GM12878 (cell line): ENCODE results near the gene PLEKHN1. TPM values are rescaled to one million over a fixed set of nuclear protein-coding genes. Genes with fewer than 3 reads are reported as not detected.

Experiments
- ATAC-seq: fragments of 200-7000 bp; cut with Tn5 transposase; 3 replicates; pipeline ENCODE4 v1.9.1; 2020; ENCODE audit warnings: mild to moderate bottlenecking, moderate library complexity
- BruUV-seq: library from RNA; stranded (reverse); fragments of 400-500 nt; replicated peaks from 2 replicates; lab custom pipeline; 2021; lab: Mats Ljungman, UMichigan
- CTCF ChIA-PET: fragments of 300-600 bp; sonication (Branson Sonifier 250); formaldehyde crosslinking; extraction: SDS; loops from one replicate; lab custom pipeline; 2021; ENCODE audit warnings: inconsistent platforms; lab: Yijun Ruan, JAX
- POLR2A ChIA-PET: fragments of 350-600 bp; formaldehyde crosslinking; extraction: SDS; loops from one replicate; lab custom pipeline; 2021; ENCODE audit warnings: inconsistent platforms; lab: Charles Lee
- RAD21 ChIA-PET: fragments of 300-600 bp; sonication (Branson Sonifier 250); formaldehyde crosslinking; loops from one replicate; lab custom pipeline; 2023; ENCODE audit warnings: antibody characterized with exemption; ENCODE audit not compliant: unreplicated experiment; lab: Charles Lee
- SMC1A ChIA-PET: fragments of 300-600 bp; sonication (Branson Sonifier 250); formaldehyde crosslinking; loops from one replicate; lab custom pipeline; 2023; ENCODE audit not compliant: unreplicated experiment, uncharacterized antibody; lab: Charles Lee
- DNase-seq: peaks from one replicate; pipeline ENCODE4 v3.0.0-alpha.2; 2011; ENCODE audit warnings: low read depth, low spot score
- FAIRE-seq: peaks from 3 replicates; lab custom pipeline; 2011; peaks lifted over from hg19 to GRCh38; lab: Jason Lieb, UNC
- H2AFZ ChIP-seq: 2 replicates; pipeline ENCODE4 v1.6.0; 2011; ENCODE audit warnings: low read depth, low read length, control low read depth; ENCODE audit not compliant: control insufficient read depth
- H3K27ac ChIP-seq: 2 replicates; pipeline ENCODE4 v1.5.1; 2011; ENCODE audit warnings: control low read depth; ENCODE audit not compliant: control insufficient read depth, insufficient read depth
- H3K27me3 ChIP-seq, 2 experiments: replicated peaks in 1 of 2; 2 replicates each; pipeline versions ENCODE4 v1.6.0 to v1.6.1; 2011; ENCODE audit warnings: low read length in 1 of 2; ENCODE audit not compliant: control insufficient read depth in 2 of 2, insufficient read depth in 2 of 2
- H3K36me3 ChIP-seq, 2 experiments: 2 replicates each; pipeline ENCODE4 v1.5.1; 2011; ENCODE audit warnings: low read length in 1 of 2; ENCODE audit not compliant: control insufficient read depth in 2 of 2, insufficient read depth in 2 of 2
- H3K4me1 ChIP-seq: 2 replicates; pipeline ENCODE4 v1.6.1; 2011; ENCODE audit warnings: mild to moderate bottlenecking, low read length, moderate library complexity, mixed read lengths; ENCODE audit not compliant: control insufficient read depth, insufficient read depth
- H3K4me2 ChIP-seq: 2 replicates; pipeline ENCODE4 v1.6.0; 2011; ENCODE audit warnings: control low read depth; ENCODE audit not compliant: control insufficient read depth, insufficient read depth
- H3K4me3 ChIP-seq: fragments of 200-600 bp; sonication (generic); 2 replicates; pipeline ENCODE4 v1.5.1; 2016
- H3K79me2 ChIP-seq: 2 replicates; pipeline ENCODE4 v1.6.0; 2011; ENCODE audit warnings: low read length; ENCODE audit not compliant: control insufficient read depth, insufficient read depth
- H3K9ac ChIP-seq: 2 replicates; pipeline ENCODE4 v1.8.0; 2011; ENCODE audit warnings: low read length, control low read depth, mixed read lengths; ENCODE audit not compliant: control insufficient read depth, insufficient read depth
- H3K9me3 ChIP-seq: replicated peaks from 3 replicates; pipeline ENCODE4 v1.5.1; 2011; ENCODE audit warnings: mild to moderate bottlenecking, low read length; ENCODE audit not compliant: control insufficient read depth, insufficient read depth
- H4K20me1 ChIP-seq: 2 replicates; pipeline ENCODE4 v1.6.0; 2011; ENCODE audit not compliant: control insufficient read depth, insufficient read depth
- BHLHE40 ChIP-seq, 2 experiments: fragments of 450-650 bp in 1 of 2; IDR thresholded peaks; 2 replicates each; pipeline ENCODE4 v1.6.1; 2011 to 2017; ENCODE audit warnings: low read depth in 2 of 2, borderline replicate concordance in 1 of 2, improper control_type of control experiment in 1 of 2, low read length in 1 of 2, mild to moderate bottlenecking in 1 of 2
- CBFB ChIP-seq: IDR thresholded peaks from 2 replicates; pipeline ENCODE4 v1.6.1; 2016; ENCODE audit warnings: antibody characterized with exemption, low read depth
- CHD1 ChIP-seq: IDR thresholded peaks from 2 replicates; pipeline ENCODE4 v1.6.1; 2012; ENCODE audit warnings: low read depth, low read length, improper control_type of control experiment
- IKZF1 ChIP-seq: fragments of 450-650 bp; conservative IDR thresholded peaks from 2 replicates; pipeline ENCODE4 v1.6.1; 2017; ENCODE audit warnings: antibody characterized with exemption, mild to moderate bottlenecking
- JUNB ChIP-seq: IDR thresholded peaks from 2 replicates; pipeline ENCODE4 v1.6.1; 2016; ENCODE audit warnings: antibody characterized with exemption, mild to moderate bottlenecking
- NBN ChIP-seq: fragments of 450-650 bp; IDR thresholded peaks from 2 replicates; pipeline ENCODE4 v1.6.1; 2016
- NFYB ChIP-seq: IDR thresholded peaks from 2 replicates; pipeline ENCODE4 v1.6.1; 2011; ENCODE audit warnings: low read depth, mild to moderate bottlenecking, low read length, improper control_type of control experiment, moderate library complexity; ENCODE audit not compliant: insufficient read depth
- SUPT20H ChIP-seq: IDR thresholded peaks from 2 replicates; pipeline ENCODE4 v1.6.1; 2011; ENCODE audit warnings: low read depth, mild to moderate bottlenecking, low read length, moderate library complexity, borderline replicate concordance; ENCODE audit not compliant: control insufficient read depth
- USF2 ChIP-seq: IDR thresholded peaks from 2 replicates; pipeline ENCODE4 v1.6.1; 2011; ENCODE audit warnings: low read depth, low read length, improper control_type of control experiment, borderline replicate concordance
- YY1 ChIP-seq: IDR thresholded peaks from 2 replicates; pipeline ENCODE4 v1.6.1; 2011; ENCODE audit warnings: low read depth, mild to moderate bottlenecking, low read length
- WGBS: methylation state at CpG from one replicate; pipeline ENCODE4 v1.1.6; 2016; ENCODE audit warnings: low lambda C conversion rate; ENCODE audit not compliant: insufficient replicate concordance, insufficient coverage; ENCODE audit errors: missing lambda C conversion rate; 5-methylcytosine and 5-hydroxymethylcytosine counted together
- in situ Hi-C: fragments of 300-500 bp; cut with MboI; formaldehyde crosslinking; loops from 9 replicates; pipeline ENCODE4 v1.14.3; 2018; ENCODE audit warnings: mixed read lengths
- intact Hi-C: fragments of 100-400 bp; cut with micrococcal nuclease; formaldehyde crosslinking; loops from one replicate; pipeline ENCODE4 v1.14.2; 2022; ENCODE audit not compliant: unreplicated experiment
- polyA plus RNA-seq, 11 experiments: library from polyadenylated mRNA; depleted of rRNA in 4 of 11; unstranded in 6 of 11; stranded (reverse) in 5 of 11; fragments of >200 nt; fragmentation: Nextera tagmentation in 4 of 11; fragmentation: Illumina TruSeq in 1 of 11; extraction: Ambion mirVana in 4 of 11; extraction: Trizol in 1 of 11; gene quantifications; 1 replicate in 1 of 11; 2 replicates in 10 of 11; pipeline versions ENCODE4 v1.2.1 to v1.2.3, GENCODE V29; 2011 to 2016; ENCODE audit warnings: inconsistent platforms in 2 of 11, missing spikeins in 2 of 11, low read depth in 1 of 11
- total RNA-seq, 4 experiments: library from RNA; depleted of rRNA in 3 of 4; stranded (reverse); fragments of >200 nt in 3 of 4; fragmentation: Illumina TruSeq in 1 of 4; extraction: Trizol in 1 of 4; gene quantifications; 2 replicates each; pipeline versions ENCODE4 v1.2.1 to v1.2.3, GENCODE V29; 2013 to 2021
- TF ChIP-seq, protein P1 (sequence below): IDR thresholded peaks from 2 replicates; pipeline ENCODE4 v1.6.1; 2012; ENCODE audit warnings: low read depth, low read length, improper control_type of control experiment

PLEKHN1 gene
- total and polyA plus RNA-seq, 10 of the 15 experiments (the other 5 are each of a cell fraction or from before 2014, with no cell fraction given): 0.04 to 0.26 (median 0.18) TPM; not detected in 6

- Histone ChIP-seq H3K4me2 (no peak overlapping the region), H3K36me3 (no peaks in the 10 kb centered on the region), H3K4me3 (no peak overlapping the region), H4K20me1 (no peaks in the 10 kb centered on the region), H3K4me1 (peaks cover 7% of the 10 kb centered on the region; the same call in 1 of the 2 replicates), H3K27ac (no peak overlapping the region), H3K9me3 (no peaks in the 10 kb centered on the region), H3K9ac (no peak overlapping the region), H3K79me2 (no peaks in the 10 kb centered on the region), H3K27me3 (peaks cover 7 to 8% of the 10 kb centered on the region in 2 experiments), H2AFZ (no peak overlapping the region)
- WGBS: 67% methylated on average over 41 of the region's 45 CpGs
- SMC1A ChIA-PET: no interaction called here
- RAD21 ChIA-PET: no interaction called here
- FAIRE-seq (no peak), ATAC-seq (no peak), DNase-seq (no peak)
- intact Hi-C loops: no loop called here
- POLR2A ChIA-PET: no interaction called here
- TF ChIP-seq IKZF1 (no peak), BHLHE40 (IDR thresholded peaks at IDR 0.05; ENCODE audit: borderline replicate concordance in 1 of 2, low read depth in 2 of 2, low read length in 1 of 2) (peak in 1 of 2 experiments; percentile 18; a peak in 1 of 4 replicates)
- in situ Hi-C loops: loop anchor here (10.0 kb wide), 1 partner anchor 62 kb away; no protein-coding TSS in a partner anchor
- CTCF ChIA-PET: no interaction called here
- BruUV-seq: no TSS peak
Observed at GRCh38 chr1:936348-937264, 29.7 kb upstream of the PLEKHN1 start.

- no peaks in the 10 kb centered on the region for H3K79me2 ChIP-seq
- RAD21 ChIA-PET: interaction anchor here (1.3 to 4.1 kb wide), 2 partner anchors 32 to 35 kb away, joined by 4 to 20 read pairs; no protein-coding TSS in a partner anchor
- POLR2A ChIA-PET: interaction anchor here (1.5 kb wide), 1 partner anchor 32 kb away, joined by 4 read pairs; no protein-coding TSS in a partner anchor
- H3K27ac ChIP-seq: no peak overlapping the region
- peaks cover 8% of the 10 kb centered on the region in 2 experiments for H3K27me3 ChIP-seq
- no peak overlapping the region for H3K9ac ChIP-seq
- H3K4me3 ChIP-seq: no peak overlapping the region
- intact Hi-C loops (no loop called here), in situ Hi-C loops (loop anchor here (10.0 kb wide), 1 partner anchor 63 kb away; no protein-coding TSS in a partner anchor)
- no peak overlapping the region for H2AFZ ChIP-seq
- no peak overlapping the region for H3K4me2 ChIP-seq
- no peaks in the 10 kb centered on the region for H3K36me3 ChIP-seq
- TF ChIP-seq YY1 (no peak), CBFB (no peak), BHLHE40 (IDR thresholded peaks at IDR 0.05; ENCODE audit: borderline replicate concordance in 1 of 2, low read depth in 2 of 2, low read length in 1 of 2) (no peak), NFYB (no peak), SUPT20H (no peak), CHD1 (no peak), USF2 (no peak), JUNB (no peak), NBN (no peak)
- TF ChIP-seq, protein P1, sequence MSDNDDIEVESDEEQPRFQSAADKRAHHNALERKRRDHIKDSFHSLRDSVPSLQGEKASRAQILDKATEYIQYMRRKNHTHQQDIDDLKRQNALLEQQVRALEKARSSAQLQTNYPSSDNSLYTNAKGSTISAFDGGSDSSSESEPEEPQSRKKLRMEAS: no peak
- no TSS peak for BruUV-seq
- FAIRE-seq (no peak), ATAC-seq (no peak), DNase-seq (no peak)
- SMC1A ChIA-PET: no interaction called here
- WGBS: 65% methylated on average over 10 of the region's 16 CpGs
- H3K9me3 ChIP-seq: no peaks in the 10 kb centered on the region
- peaks cover 7% of the 10 kb centered on the region; the same call in 1 of the 2 replicates for H3K4me1 ChIP-seq
- H4K20me1 ChIP-seq: no peaks in the 10 kb centered on the region
- CTCF ChIA-PET: interaction anchor here (1.9 kb wide), 1 partner anchor 32 kb away, joined by 16 read pairs; no protein-coding TSS in a partner anchor
Observed at GRCh38 chr1:937521-937920, 28.8 kb upstream of the PLEKHN1 start.
